Pulmonary artery endothelial cell (primary cell): Measurements from ENCODE around the gene ICA1. TPM values are rescaled to one million over a fixed set of nuclear protein-coding genes. Genes with fewer than 3 reads are reported as not detected.

Source experiments
- DNase-seq: peaks from one replicate; pipeline ENCODE4 v3.0.0-alpha.2; 2011; ENCODE audit warnings: low read depth, low spot score
- total RNA-seq: library from RNA; depleted of rRNA; stranded (reverse); fragments of >200 nt; gene quantifications from 2 replicates; pipeline ENCODE4 v1.2.3, GENCODE V29; 2014

ICA1 gene
- total RNA-seq, 1 donor from 2014 or later = 28.8 TPM

DNA sequence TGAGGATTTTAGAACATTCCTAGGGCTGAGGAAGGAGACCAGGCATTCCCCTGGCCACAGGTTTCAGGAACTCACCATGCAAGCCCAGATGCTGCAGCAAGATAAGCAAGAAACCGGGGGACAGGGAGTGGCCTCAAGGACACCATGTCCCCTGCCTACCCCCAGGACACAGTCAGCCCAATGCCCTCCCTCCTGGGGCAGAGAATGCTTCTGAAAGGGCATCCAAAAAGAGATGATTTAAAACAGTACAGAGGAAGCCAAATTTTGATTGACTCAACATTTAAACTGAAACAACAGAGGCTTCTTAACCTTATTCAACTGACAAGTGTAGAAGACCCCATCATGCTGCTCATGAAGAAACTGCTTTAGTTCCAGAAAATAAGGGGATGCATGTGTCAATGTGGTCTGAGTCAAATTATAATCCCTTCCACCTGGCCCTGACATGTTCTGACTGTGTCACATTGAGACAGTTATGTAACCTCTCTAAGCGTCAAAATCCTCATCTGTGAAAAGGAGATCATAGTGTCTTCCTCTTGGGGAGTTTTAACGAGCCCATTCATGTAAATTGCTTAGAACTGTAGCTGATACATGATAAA, 60.0 kb downstream of the ICA1 start:
- DNase-seq = no peak

DNA sequence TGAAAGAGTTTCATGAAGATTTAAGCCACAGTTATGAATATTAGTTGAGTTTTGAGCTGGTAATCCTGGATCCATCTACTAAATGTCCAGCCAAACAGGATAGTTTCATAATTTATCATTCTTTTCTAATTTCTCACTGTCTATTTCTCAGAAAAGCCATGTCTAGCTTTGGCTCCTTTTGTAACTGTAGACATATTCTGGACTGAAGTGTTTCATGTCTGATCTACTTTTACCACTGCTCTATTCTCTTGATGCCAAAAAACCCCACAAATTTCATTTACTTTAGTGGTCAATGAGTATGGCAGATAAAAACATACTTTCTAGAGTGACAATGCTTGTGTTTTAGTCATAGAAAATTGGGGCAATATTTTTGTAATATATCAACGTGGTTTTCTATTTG, 61.2 kb downstream of the ICA1 start:
- no peak for DNase-seq

DNA sequence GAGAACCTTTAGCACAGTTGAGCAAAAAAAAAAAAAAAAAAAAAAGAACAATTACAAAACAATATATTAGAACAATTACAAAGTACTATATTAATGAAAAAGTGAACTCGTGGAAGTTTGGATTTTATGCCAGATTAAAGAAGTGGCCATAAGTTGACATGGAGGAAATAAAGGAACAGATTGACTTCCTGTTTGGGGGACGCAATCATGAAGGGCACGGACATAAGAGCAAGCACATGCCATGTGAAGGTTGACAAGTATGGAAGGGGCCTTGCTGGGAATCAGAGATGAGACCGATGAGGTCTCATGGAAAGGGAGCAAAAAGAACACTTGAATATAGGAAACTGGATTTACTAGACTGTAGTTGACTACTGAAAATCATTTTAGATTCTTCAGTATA, 61.7 kb downstream of the ICA1 start:
- DNase-seq = no peak

DNA sequence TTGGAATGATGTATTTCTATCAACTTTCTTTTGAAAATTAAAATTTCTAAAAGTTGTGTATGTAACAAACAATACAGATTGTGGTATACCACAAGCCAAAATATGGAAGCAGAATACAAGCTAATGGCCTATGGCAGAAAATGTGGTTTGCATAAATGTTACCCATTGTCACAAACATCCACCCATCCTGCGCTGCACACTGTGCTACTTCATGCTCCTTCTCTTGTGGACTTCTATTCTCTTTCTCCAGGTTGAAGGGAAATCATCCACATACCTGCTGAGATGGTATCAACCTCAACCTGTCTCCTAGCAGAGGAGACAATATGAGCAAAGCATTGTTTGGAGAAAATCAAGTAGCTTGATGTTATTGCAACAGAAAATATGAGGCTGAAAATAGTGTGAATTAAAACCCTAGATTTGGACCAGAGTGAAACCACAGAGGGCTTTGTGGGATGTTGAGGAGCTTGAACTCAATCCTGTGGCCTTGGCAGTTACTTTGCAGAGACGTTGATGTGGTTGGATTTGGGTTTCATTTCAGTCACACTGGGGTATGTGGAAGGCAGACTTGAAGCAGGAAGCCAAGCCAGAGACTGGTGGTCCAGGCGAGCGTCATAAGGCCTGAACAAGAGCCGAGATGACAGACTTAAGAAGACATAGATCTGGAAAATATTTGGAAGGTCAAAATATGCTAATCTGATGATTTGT, 63.8 kb downstream of the ICA1 start:
- no peak for DNase-seq

DNA sequence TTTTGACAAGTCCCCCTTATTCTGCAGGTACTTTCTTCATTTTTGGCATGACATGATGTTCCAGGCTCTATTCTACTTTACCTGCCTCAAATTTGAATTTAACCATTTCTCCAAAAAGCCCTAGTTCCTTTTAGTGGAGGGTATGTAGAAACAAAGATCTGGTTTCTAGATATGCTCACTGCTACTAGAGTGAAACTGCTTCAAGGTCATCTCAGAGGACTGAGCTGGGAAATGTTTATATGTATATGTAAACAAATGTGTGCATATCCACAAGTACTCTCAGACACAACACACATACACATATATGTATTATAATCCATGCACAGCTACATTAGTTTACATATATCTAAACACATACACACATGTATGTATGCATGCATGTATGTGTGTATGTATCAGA, 69.1 kb downstream of the ICA1 start:
- DNase-seq = no peak

DNA sequence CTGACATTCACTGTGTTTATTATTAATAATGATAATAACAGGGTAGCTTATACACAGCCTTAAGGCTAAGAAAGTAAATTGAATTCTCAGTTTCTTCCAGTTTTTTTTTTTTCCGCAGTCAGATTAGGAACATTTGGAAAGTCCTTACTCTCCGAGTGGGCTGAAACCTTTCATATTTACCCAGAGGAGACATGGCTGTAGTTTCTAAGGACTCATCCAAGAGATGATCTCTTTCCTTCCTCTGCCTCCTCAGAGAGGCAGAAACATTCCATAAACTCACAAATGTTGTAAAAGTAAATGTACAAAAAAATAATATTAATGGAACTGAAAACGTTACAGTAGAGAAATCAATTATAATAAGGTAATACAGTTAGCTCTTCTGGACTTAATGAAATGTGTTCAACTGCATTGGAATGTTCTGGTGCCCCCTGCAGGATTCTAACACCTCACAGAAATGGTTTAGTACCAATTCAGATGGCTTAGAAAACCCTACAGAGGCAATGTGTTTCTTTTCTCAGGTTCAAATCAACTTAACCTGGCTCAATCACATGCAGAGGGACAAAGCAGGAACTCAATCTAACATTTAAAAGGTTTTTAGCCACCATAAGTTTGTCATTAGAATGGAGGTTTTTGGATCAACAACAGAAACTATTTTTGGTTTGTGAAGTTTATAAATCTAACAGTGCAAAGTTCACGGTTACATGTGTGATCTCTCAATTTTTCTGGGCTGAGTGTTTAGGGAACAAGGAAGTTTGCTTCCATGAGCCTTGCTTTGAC, 71.7 kb downstream of the ICA1 start:
- peak; percentile 11 for DNase-seq

DNA sequence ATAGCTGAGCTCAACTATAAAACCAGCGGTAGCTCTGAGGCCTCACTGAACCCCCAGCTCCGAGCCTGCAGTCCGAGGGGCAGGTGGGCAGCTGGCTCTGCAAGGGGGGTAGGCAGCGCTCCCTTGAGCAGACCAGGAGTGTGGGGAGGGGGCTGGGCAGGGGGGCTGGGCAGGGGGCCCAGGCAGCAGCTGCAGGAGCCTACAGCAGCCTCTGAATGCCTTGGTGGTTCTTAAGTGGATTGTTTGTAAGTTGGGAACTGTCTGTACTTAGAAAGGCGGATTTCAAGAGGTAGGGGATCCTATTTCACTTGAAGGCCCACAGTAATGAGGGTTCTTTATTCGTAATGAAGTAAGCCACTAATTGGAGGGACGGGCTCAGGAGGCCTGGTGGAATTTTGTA, 72.3 kb downstream of the ICA1 start:
- no peak for DNase-seq

DNA sequence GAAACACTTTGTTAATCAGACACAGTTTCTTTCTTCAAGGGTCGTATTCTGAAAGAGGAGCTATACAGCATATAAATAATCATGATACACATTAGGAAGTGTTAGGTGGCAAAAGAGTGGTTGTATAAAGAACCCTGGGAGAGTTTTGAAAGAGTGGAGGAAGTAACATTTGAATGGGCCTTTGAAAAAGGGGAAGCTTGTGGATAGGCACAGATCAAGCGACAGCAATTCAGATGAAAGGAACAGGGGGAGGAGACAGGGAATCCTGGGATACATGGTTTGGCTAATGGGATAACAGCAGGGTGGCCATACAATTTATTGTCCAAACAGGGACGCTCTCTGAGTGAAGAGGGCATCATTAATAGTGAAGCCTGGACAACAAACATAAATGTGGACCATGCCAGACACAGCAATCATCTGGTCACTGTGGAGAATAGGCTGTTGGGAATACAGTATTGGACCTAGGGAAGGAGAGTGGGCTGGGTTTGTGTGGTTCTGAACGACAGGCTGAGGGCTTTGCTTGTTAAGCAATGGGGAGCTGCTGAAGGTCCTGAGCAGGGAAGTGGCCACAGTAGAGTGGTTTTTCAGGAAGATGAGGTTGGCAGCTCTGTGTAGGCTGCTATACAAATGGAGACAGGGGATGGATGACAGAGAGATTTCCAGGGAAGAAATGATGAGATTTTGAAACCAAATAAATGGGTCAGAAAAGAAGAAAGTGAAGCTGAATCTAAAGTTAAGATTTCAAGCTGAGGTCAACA, 75.9 kb downstream of the ICA1 start:
- no peak for DNase-seq

DNA sequence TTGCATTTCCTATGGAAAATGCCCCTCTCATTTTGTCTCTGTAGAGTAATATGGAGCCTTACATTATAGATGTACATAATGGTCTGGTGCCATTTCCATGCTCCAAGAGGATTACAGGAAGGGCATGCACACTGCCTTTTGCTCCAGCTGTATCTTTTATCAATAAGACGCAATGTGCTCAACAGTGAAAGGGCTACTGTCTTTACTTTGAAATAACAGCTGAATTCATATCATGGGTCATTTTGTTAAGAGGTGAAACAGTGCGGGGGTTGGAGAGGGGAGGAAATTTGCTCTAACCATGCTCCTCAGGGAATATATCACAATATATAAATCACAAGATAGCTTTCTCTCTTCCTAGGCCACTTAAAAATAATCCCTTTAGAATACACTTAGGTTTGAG, 77.7 kb downstream of the ICA1 start:
- no peak for DNase-seq

DNA sequence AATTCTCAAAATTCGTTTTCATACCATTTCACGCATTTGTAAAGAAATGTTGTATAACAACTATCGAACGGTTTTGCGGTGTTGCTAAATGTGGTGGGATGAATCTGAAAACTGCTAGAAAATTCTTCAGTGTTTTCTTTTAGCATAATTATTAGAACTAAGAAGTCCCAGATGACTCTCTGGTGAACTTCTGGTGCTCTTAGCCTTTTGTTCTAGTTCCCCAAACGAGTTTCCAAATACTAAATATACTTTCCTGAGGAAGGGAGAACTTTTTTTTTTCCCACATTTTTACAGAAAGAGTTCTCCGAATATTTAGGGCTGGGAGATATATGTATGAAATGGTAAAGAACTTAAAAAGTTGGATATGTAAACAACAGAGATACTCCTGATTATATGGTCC, 82.5 kb downstream of the ICA1 start:
- DNase-seq = no peak

DNA sequence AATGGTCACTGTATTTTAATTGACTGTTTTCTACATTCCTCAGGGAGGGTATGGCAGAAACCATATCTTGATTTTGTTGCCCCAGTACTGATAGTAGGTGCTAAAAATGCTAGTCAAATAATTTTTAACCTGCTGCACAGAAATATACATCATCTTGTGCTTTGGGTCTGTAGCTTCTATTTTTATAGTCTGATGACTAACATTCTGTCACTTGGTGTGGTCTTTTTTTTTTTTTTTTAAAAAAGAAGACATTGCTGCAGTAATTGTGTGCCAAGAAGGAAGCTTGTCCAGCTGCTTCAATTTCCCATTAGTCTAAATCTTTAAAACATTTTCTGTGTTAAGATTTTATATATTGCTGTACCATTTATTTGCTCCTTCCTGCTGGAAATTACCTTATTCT, 83.6 kb downstream of the ICA1 start:
- DNase-seq = no peak

DNA sequence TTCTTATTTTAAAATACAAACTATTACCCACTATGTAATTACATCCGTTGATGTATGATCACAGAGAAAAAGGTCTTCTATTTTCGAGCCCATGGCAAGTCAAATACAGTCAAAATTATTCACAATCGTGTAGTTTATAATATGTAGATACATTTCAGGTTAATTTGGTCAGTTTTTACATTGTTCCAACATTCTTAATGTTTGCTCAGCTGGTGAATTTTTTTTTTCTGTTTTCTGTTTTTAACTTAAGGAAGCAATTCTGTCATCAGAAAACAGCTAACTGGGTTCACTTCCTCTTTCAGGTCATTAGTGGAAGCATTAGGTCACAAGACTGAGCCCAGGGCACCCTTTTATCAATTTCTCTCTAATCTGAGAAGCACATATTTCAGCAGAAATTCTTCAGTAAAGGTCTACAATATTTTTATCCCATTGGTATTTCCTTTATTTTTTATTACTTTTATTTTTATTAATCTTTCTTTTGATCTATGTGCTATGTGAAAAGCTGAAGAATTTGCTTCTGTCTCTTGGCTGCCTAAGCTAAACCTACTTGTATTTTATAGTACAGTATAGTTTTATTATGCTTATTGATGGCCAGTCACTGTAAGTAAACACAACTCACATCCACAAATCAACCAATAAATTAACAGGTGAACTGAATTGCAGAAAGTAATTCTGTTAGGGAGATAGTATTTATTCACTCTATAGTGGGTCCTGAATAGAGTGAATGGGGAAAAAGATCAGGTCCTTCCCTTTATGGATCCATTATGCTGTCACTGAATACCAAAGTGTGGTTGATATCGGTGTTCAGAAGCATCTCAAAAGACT, 84.6 kb downstream of the ICA1 start:
- peak; percentile 39 for DNase-seq

DNA sequence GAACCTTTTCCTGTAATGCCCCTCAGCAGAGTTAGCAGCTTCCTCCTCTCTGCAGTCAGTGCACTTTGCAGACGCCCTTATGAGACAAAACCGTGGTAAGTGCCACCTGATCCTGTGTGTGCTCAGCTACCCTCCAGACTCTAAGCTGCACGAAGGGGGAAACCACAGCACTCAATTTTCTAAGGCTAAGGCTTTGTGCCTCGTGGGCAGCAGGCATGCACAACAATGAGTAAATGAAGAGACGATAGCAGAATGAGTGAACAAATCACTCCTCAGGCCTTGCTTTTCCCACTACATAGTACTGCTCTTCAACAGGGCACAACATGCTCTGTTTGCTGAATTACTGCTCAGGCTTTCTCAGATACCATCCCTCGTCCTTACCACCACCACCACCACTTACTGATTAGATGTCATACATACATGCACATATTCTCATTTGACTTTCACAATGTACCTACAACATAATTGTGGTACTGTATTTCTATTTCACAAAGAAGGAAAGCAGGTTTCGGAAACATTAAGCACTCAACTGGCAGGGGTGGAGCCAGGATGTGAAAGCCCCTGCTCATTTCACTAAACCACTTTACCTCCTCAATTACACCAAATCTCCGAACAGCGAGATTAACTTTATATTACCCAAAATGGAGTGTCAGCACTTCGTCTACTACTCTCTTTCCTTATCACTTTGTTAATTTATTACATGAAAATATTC, 85.4 kb downstream of the ICA1 start:
- DNase-seq = no peak

DNA sequence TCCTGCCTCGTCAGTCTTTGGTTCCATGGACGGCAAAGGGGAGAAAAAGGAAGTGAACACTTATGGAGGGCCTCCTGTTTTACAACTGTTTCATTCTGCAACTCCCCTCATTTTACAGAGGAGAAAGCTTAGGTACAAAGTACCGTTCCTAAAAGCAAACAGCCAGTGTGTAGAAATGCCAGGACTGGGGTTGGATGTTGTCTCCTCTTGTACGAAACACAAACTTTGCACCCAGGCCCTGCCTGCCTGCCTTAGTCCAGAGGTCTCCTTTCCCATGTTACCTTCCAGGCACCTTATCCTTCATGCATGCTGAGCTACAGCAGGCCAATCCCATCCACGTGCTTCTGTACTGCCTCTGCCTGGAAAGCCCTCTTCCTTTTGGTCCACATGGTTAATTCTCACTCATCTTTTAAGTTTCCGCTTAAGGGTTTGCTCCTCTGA, 86.0 kb downstream of the ICA1 start:
- DNase-seq = no peak

DNA sequence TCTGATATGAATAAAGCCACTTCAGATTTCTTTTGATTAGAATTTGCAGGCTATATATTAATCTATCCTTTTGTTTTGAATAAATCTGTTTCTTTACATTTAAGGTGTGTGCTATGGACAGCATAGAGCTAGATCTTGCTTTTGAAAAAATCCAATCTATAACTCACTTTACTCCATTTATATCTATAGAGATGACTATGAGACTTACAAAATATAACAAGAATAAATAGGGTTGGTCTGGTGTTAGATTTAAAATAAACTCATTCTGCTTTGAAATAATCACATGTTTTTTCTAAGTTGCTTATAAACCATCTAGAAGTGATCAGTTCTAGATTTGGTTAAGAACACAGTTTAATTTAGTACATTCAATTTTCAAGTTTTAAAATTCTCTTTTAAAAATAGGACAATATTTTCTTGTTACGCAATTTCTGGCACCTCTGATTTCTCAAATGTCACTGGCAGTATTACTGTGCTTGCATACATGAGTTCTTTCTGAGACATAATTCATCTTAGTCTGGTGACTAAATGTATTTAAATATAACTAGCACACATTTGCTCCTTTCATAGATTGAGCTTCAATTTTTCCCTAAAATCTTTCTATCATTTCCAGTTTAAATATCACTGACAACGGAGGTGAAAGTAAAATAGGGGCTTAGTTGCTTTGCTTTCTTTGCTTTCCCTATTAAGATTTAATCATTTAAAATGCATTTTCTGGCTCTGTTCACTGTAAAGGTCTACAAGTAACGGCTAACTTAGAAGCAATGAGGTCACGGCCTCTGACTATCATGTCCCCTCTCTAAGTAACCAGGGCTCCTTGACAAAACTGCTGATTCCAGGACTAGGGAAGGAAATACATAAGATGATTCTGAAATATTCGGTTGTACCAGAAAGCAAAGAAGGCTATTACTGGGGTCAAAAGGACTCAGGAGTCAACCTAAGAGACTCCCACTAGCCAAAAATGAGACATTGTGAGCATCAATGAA, 89.3 kb downstream of the ICA1 start:
- no peak for DNase-seq

DNA sequence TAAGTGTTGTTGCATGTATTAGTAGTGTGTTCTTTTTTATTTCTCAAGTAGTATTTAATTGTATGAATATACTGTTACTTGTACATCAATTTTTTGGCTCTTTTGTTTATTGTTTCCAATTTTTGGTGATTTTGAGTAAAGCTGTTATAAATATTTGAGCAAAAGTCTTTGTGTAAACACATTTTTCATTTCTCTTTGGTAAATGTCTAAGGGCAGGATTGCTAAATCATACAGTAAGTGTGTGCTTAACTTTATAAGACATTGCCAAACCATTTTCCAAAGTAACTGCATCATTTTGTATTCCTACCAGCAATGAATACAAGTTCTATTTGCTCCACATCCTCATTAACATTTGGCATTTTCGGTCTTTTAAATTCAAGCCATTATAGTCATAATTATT, 92.8 kb downstream of the ICA1 start:
- DNase-seq = no peak

DNA sequence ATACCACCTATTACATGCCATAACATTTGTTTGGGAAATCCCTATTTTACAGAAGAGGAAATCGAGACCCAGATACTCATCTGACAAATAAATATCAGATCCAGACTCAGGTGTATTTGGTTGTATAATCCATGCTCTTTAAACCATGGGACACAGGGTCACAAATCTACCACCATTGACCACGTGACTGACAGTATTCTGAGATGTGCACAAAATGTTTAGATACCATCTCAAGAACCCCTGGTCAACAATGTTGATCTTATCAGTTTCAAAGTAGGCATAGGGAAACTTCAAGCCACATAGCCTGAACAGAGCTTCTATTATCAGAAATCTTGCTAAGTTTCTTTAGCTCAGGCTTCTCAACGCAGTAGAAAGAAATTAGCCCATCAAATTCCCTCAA, 93.6 kb downstream of the ICA1 start:
- DNase-seq = no peak

DNA sequence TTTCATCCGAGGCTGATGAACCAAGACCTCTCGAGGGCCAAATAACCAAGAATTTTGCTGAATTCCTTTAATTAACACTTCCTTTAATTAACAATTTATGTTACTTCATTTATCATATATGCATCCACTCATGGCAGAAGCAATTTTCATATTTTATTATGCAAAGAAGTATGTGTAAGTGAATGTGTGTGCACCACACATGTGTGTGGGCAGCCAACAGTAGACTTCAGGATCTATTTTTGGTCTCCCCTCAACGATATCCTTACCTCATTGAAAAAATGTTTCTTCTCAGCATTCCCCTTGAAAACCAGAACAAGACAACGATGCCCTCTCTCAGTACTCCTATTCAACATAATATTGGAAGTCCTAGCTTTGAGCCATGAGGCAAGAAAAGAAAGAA, 96.8 kb downstream of the ICA1 start:
- DNase-seq = no peak

DNA sequence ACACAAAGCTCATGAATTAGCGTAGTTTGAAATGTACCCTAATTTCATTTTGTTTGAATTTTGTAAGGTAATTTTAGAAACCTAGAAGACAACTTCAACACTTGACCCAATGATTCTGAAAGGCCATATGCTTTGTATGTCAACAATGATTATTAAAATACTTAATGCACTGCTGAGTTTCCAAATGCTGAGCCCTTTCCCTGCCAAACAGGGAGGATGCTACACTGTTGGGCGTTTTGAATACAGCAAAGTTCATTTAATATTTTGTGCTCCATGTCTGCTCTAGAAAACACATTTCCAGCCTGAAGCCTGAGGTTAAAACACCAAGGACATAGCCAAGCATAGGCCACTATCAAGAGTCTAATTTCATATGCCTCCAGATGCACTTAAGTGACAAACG, 99.8 kb downstream of the ICA1 start:
- DNase-seq = no peak
